ENCODE results near the gene DNTTIP2.
"Not testable (repeated sequence)": the region's sequence is repeated elsewhere in the genome, so short reads cannot be mapped to it uniquely, and the experiment has no call there.

The DNTTIP2 gene

GRCh38 chr1:93874025-93874651 lies 4.9 kb downstream of the DNTTIP2 start:
- DNase-seq: peak; percentile 65

GRCh38 chr1:93871366-93871765 lies 7.6 kb downstream of the DNTTIP2 start:
- no peak for DNase-seq

GRCh38 chr1:93869653-93870052 lies 9.4 kb downstream of the DNTTIP2 start:
- DNase-seq: no peak

- not testable (repeated sequence) for DNase-seq
These were observed 10.5 kb downstream of the DNTTIP2 start for GRCh38 chr1:93868492-93868891.

GRCh38 chr1:93865253-93865652 lies 13.8 kb downstream of the DNTTIP2 start:
- no peak for DNase-seq

- no peak for DNase-seq
These were observed 14.8 kb downstream of the DNTTIP2 start for GRCh38 chr1:93864175-93864574.

- not testable (repeated sequence) for DNase-seq
These were observed 21.4 kb downstream of the DNTTIP2 start for GRCh38 chr1:93857653-93858052.

- not testable (repeated sequence) for DNase-seq
These were observed 23.0 kb downstream of the DNTTIP2 start for GRCh38 chr1:93855983-93856382.

- DNase-seq: no peak
These were observed 25.1 kb downstream of the DNTTIP2 start for GRCh38 chr1:93853940-93854339.

GRCh38 chr1:93851878-93852277 lies 27.1 kb downstream of the DNTTIP2 start:
- no peak for DNase-seq

GRCh38 chr1:93851327-93851712 lies 27.7 kb downstream of the DNTTIP2 start:
- peak; percentile 92 for DNase-seq

GRCh38 chr1:93850687-93851326 lies 28.2 kb downstream of the DNTTIP2 start:
- peak; percentile 58 for DNase-seq

- DNase-seq: no peak
These were observed 30.6 kb downstream of the DNTTIP2 start for GRCh38 chr1:93848350-93848883.

GRCh38 chr1:93847811-93848288 lies 31.2 kb downstream of the DNTTIP2 start:
- peak; percentile 73 for DNase-seq

GRCh38 chr1:93846992-93847810 lies 31.8 kb downstream of the DNTTIP2 start:
- DNase-seq: peak; percentile 91

- peak; percentile 81 for DNase-seq
These were observed 32.6 kb downstream of the DNTTIP2 start for GRCh38 chr1:93846206-93846991.

GRCh38 chr1:93845538-93846205 lies 33.3 kb downstream of the DNTTIP2 start:
- DNase-seq: no peak

- DNase-seq: peak; percentile 88
These were observed 34.6 kb downstream of the DNTTIP2 start for GRCh38 chr1:93844262-93845045.

- DNase-seq: no peak
These were observed 36.1 kb downstream of the DNTTIP2 start for GRCh38 chr1:93842750-93843500.

GRCh38 chr1:93841771-93842170 lies 37.2 kb downstream of the DNTTIP2 start:
- DNase-seq: no peak
